Vagina (tissue), 2 donors: ENCODE results near the gene CRYGC.

Experiments used
- POLR2A ChIP-seq, 2 donors: fragments of 450-650 bp; IDR thresholded peaks; one replicate each; pipeline ENCODE4 v1.6.1; 2017; ENCODE audit warnings: antibody characterized with exemption in 2 of 2, mild to moderate bottlenecking in 2 of 2, moderate library complexity in 2 of 2
- POLR2AphosphoS5 ChIP-seq, 2 donors: sonication (generic); formaldehyde crosslinking; IDR thresholded peaks; one replicate each; pipeline ENCODE4 v1.9.0; 2017; ENCODE audit warnings: antibody characterized with exemption in 2 of 2, mild to moderate bottlenecking in 2 of 2, low read depth in 1 of 2; ENCODE audit not compliant: insufficient read depth in 1 of 2
- TF ChIP-seq, protein P1 (sequence below), 3 experiments: fragments of 450-650 bp in 2 of 3; fragments of 200-600 bp in 1 of 3; sonication (generic) in 1 of 3; IDR thresholded peaks; one replicate each; pipeline ENCODE4 v1.5.1; 2017 to 2019; ENCODE audit warnings: antibody characterized with exemption in 3 of 3, mild to moderate bottlenecking in 2 of 3, moderate library complexity in 2 of 3

DNA sequence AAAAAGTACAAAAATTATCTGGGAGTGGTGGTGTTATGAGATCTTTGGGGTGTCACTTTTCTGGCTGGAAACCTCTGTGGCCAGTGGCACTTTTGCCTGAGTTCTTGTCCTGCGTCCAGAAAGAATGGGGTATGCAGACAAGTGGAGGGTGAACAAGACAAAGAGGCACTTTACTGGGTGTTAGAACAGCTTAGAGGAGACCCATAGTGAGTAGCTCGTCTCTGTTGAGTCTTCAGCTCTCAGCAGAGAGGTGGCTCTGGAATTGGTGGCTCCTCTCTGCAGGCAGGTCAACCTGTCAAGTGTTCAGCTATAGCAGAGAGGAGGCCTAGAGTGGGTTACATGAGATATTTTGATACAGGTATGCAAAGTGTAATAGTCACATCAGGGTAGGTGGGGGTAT is 31.4 kb downstream of the CRYGC start:
- TF ChIP-seq, protein P1, sequence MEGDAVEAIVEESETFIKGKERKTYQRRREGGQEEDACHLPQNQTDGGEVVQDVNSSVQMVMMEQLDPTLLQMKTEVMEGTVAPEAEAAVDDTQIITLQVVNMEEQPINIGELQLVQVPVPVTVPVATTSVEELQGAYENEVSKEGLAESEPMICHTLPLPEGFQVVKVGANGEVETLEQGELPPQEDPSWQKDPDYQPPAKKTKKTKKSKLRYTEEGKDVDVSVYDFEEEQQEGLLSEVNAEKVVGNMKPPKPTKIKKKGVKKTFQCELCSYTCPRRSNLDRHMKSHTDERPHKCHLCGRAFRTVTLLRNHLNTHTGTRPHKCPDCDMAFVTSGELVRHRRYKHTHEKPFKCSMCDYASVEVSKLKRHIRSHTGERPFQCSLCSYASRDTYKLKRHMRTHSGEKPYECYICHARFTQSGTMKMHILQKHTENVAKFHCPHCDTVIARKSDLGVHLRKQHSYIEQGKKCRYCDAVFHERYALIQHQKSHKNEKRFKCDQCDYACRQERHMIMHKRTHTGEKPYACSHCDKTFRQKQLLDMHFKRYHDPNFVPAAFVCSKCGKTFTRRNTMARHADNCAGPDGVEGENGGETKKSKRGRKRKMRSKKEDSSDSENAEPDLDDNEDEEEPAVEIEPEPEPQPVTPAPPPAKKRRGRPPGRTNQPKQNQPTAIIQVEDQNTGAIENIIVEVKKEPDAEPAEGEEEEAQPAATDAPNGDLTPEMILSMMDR (IDR thresholded peaks at IDR 0.05): no peak
- TF ChIP-seq POLR2AphosphoS5 (IDR thresholded peaks at IDR 0.05; ENCODE audit: insufficient read depth in 1 of 2, low read depth in 1 of 2) (no peak), POLR2A (IDR thresholded peaks at IDR 0.05) (no peak)
